Prostate gland (tissue), 2 donors: Measurements from ENCODE around the gene EIF5. TPM values are rescaled to one million over a fixed set of nuclear protein-coding genes. Genes with fewer than 3 reads are reported as not detected.

Experiments used
- DNase-seq: peaks from one replicate; pipeline ENCODE4 v3.0.0-alpha.2; 2019; ENCODE audit warnings: low spot score
- H3K27ac ChIP-seq, 2 donors: fragments of 200-600 bp; sonication (generic); 2 replicates each; pipeline ENCODE4 v1.5.1; 2017 to 2019
- H3K27me3 ChIP-seq: fragments of 200-600 bp; sonication (generic); replicated peaks from 2 replicates; pipeline ENCODE4 v1.5.1; 2019; ENCODE audit not compliant: insufficient read depth
- H3K36me3 ChIP-seq, 2 donors: fragments of 200-600 bp; sonication (generic); 1 replicate in 1 of 2; 2 replicates in 1 of 2; pipeline versions ENCODE4 v1.5.1 to v1.8.1; 2017 to 2019
- H3K4me1 ChIP-seq: fragments of 200-600 bp; sonication (generic); replicated peaks from 2 replicates; pipeline ENCODE4 v1.5.1; 2019
- H3K4me3 ChIP-seq, 2 donors: fragments of 200-600 bp; sonication (generic); 2 replicates each; pipeline ENCODE4 v1.5.1; 2017 to 2019
- H3K9me3 ChIP-seq: fragments of 200-600 bp; sonication (generic); 2 replicates; pipeline ENCODE4 v1.5.1; 2017
- CTCF ChIP-seq, 4 experiments: fragments of 200-600 bp in 2 of 4; fragments of 450-650 bp in 2 of 4; sonication (generic) in 2 of 4; IDR thresholded peaks; 1 replicate in 3 of 4; 2 replicates in 1 of 4; pipeline ENCODE4 v1.5.1; 2016 to 2019; ENCODE audit warnings: antibody characterized with exemption in 4 of 4, mild to moderate bottlenecking in 2 of 4, moderate library complexity in 2 of 4
- POLR2A ChIP-seq: fragments of 450-650 bp; IDR thresholded peaks from one replicate; pipeline ENCODE4 v1.6.1; 2016; ENCODE audit warnings: antibody characterized with exemption, mild to moderate bottlenecking
- POLR2AphosphoS5 ChIP-seq: sonication (generic); formaldehyde crosslinking; IDR thresholded peaks from one replicate; pipeline ENCODE4 v1.6.1; 2017; ENCODE audit warnings: antibody characterized with exemption
- WGBS: methylation state at CpG from one replicate; pipeline ENCODE4 v1.1.5; 2018; 5-methylcytosine and 5-hydroxymethylcytosine counted together
- intact Hi-C: fragments of 100-400 bp; cut with DNase I; formaldehyde crosslinking; loops from one replicate; pipeline ENCODE4 v1.14.2; 2022
- total RNA-seq, 2 donors: library from RNA; depleted of rRNA; stranded (reverse); fragments of >200 nt; gene quantifications; one replicate each; pipeline ENCODE4 v1.1.0, GENCODE V29; 2016

Gene EIF5
- total RNA-seq, 2 donors from 2014 or later = 205 to 268 TPM

DNA sequence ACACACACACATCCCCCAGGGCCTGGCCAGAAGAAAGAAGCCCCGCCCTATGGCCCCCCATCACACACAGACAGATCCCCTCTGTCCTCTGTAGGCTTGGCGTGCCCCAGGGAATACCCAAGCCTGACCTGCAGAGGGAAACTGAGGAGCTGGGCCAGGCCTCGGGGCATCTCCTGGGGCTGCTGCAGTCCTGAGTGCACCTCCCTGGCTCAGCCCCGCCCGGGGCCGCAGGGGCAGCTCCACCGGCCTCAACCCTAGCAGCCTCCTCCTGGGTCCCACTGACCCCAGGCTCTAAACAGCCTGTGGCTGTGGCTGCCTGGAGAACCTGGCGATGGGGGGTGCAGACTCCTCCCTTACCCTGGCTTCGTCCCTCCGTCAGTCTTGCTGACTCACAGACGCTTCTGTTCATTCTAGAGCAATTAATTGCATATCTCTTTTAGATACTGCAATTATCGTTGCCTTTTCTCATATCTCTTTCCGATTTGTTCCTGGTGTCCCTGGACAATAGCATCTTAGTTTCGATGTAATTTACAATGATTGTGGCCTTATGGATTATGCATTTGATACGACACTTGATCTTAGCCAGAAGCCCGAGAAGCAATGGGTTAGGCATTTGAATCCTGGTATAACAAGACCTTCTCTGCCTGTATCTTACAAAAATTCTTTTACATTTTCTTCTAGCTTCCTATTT, 45.8 kb upstream of the EIF5 start:
- Histone ChIP-seq H3K9me3 (no peaks in the 10 kb centered on the region), H3K27me3 (no peaks in the 10 kb centered on the region), H3K27ac (no peak overlapping the region), H3K36me3 (no peaks in the 10 kb centered on the region), H3K4me3 (no peak overlapping the region), H3K4me1 (no peaks in the 10 kb centered on the region)
- DNase-seq = no peak
- 86% methylated on average over 16 of the region's 16 CpGs for WGBS
- intact Hi-C loops = no loop called here
- TF ChIP-seq POLR2A (no peak), POLR2AphosphoS5 (no peak), CTCF (IDR thresholded peaks at IDR 0.05) (no peak)

- no peak for TF ChIP-seq POLR2AphosphoS5
- no peak for TF ChIP-seq POLR2A
- no peak for TF ChIP-seq CTCF (IDR thresholded peaks at IDR 0.05)
- Histone ChIP-seq H3K9me3 (no peaks in the 10 kb centered on the region), H3K4me3 (no peak overlapping the region), H3K27ac (no peak overlapping the region), H3K36me3 (no peaks in the 10 kb centered on the region), H3K27me3 (no peaks in the 10 kb centered on the region), H3K4me1 (no peaks in the 10 kb centered on the region)
- intact Hi-C loops = loop anchor here (5.0 kb wide), 4 partner anchors 103 to 598 kb away; no protein-coding TSS in a partner anchor
- DNase-seq = no peak
- 89% methylated on average over 4 of the region's 4 CpGs for WGBS
These were observed 44.0 kb upstream of the EIF5 start for GRCh38 chr14:103290056-103290455.

DNA sequence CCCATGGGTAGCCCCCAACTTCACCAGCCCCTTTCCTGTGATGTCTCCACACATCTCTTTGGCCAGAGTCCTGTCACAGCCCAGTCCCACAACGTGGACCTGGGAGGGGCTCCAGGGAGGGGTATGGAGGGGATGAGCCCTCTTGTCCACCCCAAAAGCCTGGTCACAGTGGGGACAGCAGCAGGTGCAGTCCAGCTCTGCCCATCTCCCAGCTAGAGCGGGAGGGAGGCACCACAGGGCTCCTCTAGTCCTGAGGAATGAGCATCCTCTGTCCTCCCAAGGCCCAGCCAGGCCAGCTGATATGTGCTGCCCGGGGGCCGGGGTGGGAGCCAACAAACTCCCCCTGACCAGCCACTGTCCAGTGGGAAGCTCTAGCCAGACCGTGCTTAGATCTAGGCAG, 43.5 kb upstream of the EIF5 start:
- Histone ChIP-seq H3K4me1 (no peaks in the 10 kb centered on the region), H3K9me3 (no peaks in the 10 kb centered on the region), H3K4me3 (no peak overlapping the region), H3K27ac (no peak overlapping the region), H3K36me3 (no peaks in the 10 kb centered on the region), H3K27me3 (no peaks in the 10 kb centered on the region)
- no peak for TF ChIP-seq CTCF (IDR thresholded peaks at IDR 0.05)
- no peak for TF ChIP-seq POLR2AphosphoS5
- TF ChIP-seq POLR2A = no peak
- intact Hi-C loops = loop anchor here (5.0 kb wide), 4 partner anchors 103 to 598 kb away; no protein-coding TSS in a partner anchor
- DNase-seq = no peak
- WGBS = 74% methylated on average over 5 of the region's 5 CpGs

DNA sequence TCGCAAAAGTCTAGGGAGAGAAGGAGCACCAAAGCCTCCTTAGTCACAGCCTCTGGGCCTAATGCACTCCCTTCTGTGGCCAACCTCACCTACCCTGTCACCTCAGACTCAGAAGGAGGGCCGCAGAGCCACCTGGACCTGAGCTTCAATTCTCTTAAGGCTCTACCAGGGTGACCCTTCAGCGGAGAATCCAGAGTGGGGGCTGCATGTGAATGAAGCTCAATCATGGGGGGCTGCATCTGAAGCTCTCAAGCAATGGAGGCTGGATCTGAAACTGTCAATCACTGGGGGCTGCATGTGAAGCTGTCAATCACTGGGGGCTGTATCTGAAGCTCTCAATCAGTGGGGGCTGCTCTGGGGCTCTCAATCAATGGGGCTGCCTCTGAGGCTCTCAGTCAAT, 43.1 kb upstream of the EIF5 start:
- H3K27me3 ChIP-seq = no peaks in the 10 kb centered on the region
- no peaks in the 10 kb centered on the region for H3K36me3 ChIP-seq
- H3K27ac ChIP-seq = no peak overlapping the region
- no peaks in the 10 kb centered on the region for H3K4me1 ChIP-seq
- H3K4me3 ChIP-seq = no peak overlapping the region
- WGBS = 96% methylated on average over 3 of the region's 3 CpGs
- intact Hi-C loops = loop anchor here (5.0 kb wide), 4 partner anchors 104 to 599 kb away; no protein-coding TSS in a partner anchor
- no peak for TF ChIP-seq CTCF (IDR thresholded peaks at IDR 0.05)
- TF ChIP-seq POLR2AphosphoS5 = no peak
- no peak for TF ChIP-seq POLR2A
- no peak for DNase-seq
- H3K9me3 ChIP-seq = no peaks in the 10 kb centered on the region
